GM13977 (cell line): ENCODE results near the gene GNG7.

Experiments used
- DNase-seq: peaks from one replicate; pipeline ENCODE4 v3.0.0; 2012; ENCODE audit warnings: low spot score
- in situ Hi-C: fragments of 300-500 bp; cut with MboI; formaldehyde crosslinking; loops from one replicate; pipeline ENCODE4 v1.12.0; 2022; ENCODE audit warnings: low sequenced_read_pairs, low pct_unique_long_range_greater_than_20kb, mixed read lengths, inconsistent platforms; ENCODE audit not compliant: unreplicated experiment
- TF ChIP-seq, protein P1 (sequence below): IDR thresholded peaks from 2 replicates; pipeline ENCODE4 v1.5.1; 2012; ENCODE audit warnings: mild to moderate bottlenecking, control low read depth; ENCODE audit not compliant: insufficient read depth; ENCODE audit errors: extremely low read depth, missing control alignments

Gene GNG7

DNA sequence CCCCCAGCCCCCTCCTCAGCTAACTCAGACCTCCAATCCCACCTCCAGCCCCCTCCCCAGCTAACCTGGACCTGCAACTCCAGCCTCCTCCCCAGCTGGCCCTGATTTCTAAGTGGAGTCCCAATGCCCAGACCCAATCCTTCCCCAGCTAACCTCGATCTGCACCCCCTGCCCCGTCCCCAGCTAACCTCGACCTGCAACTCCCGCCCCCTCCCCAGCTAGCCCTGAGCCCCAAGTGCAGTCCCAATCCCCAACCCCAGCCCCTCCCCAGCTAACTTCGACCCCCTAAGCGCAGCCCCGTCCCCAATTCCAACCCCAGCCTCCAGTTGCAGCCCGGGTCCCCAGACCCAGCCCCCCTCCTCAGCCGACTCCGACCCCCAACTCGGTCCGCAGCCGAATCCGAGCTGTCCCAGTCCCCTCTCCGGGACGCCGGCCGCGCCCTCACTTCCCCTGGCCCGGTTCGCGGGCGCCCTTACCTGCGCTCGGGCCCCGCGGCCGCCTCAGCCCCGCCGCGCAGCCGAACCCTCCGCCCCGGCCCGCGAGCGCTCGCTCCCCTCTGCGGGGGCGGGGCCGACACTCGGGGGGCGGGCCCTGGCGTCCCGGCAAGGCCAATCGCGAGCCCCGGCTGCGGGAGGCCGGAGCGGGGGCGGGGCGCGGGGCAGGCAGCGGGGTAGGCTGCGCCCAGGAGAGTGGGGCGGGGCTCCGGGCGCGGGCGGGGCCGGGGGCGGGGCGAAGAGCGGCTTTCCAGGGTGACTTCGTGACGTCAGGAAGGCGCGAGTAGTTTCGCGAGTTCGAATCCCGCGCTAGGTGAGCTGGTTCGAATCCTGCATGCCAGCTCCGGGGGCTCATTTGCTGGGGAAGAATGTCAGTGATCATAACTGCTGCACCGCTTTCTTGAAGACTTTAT is at the start of gene GNG7:
Gene GNG7, minus strand, starts transcription at position 525 of the 907 bp plus-strand sequence. CDS start 182,006 bp downstream, outside the sequence.
- peak; percentile 100 for DNase-seq
- TF ChIP-seq, protein P1, sequence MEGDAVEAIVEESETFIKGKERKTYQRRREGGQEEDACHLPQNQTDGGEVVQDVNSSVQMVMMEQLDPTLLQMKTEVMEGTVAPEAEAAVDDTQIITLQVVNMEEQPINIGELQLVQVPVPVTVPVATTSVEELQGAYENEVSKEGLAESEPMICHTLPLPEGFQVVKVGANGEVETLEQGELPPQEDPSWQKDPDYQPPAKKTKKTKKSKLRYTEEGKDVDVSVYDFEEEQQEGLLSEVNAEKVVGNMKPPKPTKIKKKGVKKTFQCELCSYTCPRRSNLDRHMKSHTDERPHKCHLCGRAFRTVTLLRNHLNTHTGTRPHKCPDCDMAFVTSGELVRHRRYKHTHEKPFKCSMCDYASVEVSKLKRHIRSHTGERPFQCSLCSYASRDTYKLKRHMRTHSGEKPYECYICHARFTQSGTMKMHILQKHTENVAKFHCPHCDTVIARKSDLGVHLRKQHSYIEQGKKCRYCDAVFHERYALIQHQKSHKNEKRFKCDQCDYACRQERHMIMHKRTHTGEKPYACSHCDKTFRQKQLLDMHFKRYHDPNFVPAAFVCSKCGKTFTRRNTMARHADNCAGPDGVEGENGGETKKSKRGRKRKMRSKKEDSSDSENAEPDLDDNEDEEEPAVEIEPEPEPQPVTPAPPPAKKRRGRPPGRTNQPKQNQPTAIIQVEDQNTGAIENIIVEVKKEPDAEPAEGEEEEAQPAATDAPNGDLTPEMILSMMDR, result no peak
- in situ Hi-C loops, result no loop called here

DNA sequence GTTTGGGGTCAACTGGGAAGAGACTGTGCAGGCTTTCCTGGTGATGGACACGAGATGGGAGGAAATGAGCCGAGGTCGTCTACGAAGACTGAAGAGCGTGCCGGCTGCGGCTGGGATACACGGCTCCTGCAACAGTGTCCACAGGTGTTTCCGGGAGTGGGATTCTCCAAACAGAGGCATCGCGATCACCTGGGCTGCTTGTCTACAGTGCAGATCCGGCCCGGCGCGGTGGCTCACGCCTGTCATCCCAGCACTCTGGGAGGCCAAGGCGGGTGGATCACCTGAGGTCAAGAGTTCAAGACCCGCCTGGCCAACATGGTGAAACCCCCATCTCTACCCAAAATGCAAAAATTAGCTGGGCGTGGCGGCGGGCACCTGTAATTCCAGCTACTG is 48.9 kb upstream of the GNG7 start:
- in situ Hi-C loops, result loop anchor here (5.0 kb wide), 1 partner anchor 104 kb away; no protein-coding TSS in a partner anchor
- DNase-seq, result no peak
- TF ChIP-seq, protein P1, result no peak

DNA sequence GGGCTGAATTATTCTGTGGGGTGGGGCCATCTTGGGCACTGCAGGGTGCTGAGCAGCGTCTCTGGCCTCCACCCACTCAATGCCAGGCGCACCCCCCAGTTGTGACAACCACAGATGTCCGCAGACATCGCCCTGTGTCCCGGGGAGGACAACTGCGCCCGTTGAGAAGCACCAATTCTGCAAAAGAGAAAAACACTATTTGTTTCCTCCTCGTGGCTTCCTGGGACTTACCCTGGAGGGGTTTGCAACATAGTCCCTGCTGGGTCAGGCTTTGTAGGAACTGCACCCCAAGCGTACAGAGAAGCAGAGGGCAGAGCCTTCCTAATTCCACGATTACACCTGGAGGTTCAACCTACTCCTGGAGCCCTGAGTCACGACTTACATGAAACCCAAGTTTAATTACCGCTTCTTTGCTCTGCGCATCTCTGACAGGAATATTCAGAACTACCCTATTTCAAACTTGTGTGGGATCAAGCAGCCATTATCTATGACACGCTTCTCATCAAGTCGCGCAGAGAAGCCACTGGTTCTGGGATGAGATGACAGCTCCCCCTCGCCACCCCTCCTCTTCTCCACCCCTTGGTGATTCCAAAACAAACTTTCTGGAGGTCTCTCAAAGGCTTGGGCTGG is 48.4 kb upstream of the GNG7 start:
- in situ Hi-C loops, result loop anchor here (5.0 kb wide), 1 partner anchor 104 kb away; no protein-coding TSS in a partner anchor
- DNase-seq, result no peak
- TF ChIP-seq, protein P1, result no peak

DNA sequence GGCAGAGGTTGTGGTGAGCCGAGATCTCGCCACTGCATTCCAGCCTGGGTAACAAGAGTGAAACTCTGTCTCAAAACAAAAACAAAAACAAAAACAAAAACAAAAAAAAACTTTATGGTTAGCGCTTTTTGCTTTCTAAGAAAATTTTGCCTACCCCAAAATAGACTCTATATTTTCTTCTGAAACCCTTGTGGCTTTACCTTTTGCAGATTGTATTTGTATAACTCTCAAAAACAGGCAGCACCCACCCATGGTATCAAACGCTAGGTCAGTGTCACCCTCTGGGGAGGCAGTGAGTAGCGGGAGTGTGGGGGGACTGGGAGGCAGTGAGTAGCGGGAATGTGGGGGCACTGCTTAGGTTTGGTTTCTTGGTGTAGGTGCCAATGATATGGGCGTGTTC is 44.9 kb upstream of the GNG7 start:
- in situ Hi-C loops, result loop anchor here (5.0 kb wide), 1 partner anchor 80 kb away; no protein-coding TSS in a partner anchor
- TF ChIP-seq, protein P1, result no peak
- DNase-seq, result no peak

DNA sequence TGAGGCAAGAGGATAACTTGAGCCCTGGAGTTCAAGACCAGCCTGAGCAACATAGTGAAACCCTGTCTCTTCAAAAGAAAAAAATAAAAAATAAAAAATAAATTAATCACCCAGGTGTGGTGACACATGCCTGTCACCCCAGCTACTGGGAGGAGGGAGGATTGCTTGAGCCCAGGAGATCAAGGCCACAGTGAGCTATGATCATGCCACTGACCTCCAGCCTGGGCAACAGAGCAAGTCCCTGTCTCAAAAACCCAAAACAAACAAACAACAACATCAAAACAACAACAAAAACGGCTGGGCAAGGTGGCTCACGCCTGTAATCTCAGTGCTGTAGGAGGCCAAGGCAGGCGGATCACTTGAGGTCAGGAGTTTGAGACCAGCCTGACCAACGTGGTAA is 41.6 kb upstream of the GNG7 start:
- TF ChIP-seq, protein P1, result no peak
- no peak for DNase-seq
- in situ Hi-C loops, result no loop called here

DNA sequence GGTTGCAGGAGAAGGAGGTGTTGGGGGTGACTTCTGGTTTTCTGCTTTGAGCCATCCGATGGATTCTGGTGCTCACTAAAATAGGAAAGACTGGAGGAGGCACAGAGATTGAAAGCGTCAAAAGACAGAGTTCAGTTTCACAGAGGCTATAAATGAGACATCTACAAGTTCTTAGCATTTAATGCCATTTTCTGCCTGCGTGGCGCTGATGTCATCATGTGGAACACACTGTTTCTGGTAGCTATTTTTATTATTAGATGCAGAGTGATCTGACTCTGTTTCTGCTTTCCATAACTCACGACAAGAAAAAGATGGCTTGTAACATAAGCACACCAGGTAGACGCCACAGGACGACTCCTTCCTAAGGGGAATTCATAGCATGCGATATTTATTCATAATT is 40.6 kb upstream of the GNG7 start:
- TF ChIP-seq, protein P1, result no peak
- no peak for DNase-seq
- in situ Hi-C loops, result no loop called here
